Left hindlimb (tissue), 1 donor: ENCODE data around the gene SKAP1.
"Not testable (repeated sequence)": the region's sequence is repeated elsewhere in the genome, so short reads cannot be mapped to it uniquely, and the experiment has no call there.

Experiments
- DNase-seq: peaks from one replicate; pipeline ENCODE4 v3.0.0-alpha.2; 2018

SKAP1 gene

DNA sequence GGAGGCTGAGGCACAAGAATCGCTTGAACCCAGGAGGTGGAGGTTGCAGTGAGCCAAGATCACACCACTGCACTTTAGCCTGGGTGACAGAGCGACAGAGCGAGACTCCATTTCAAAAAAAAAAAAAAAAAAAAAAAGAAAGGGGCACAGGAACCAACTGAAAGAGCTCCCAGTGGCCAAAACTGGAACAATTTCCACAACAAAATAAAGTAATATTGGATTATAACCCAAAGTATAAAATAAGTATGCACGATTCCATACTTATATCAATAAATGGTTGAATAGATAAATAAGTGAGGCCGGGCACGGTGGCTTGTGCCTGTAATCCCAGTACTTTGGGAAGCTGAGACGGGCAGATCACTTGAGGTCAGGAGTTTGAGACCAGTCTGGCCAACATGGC lies 19.2 kb downstream of the SKAP1 start:
- not testable (repeated sequence) for DNase-seq

DNA sequence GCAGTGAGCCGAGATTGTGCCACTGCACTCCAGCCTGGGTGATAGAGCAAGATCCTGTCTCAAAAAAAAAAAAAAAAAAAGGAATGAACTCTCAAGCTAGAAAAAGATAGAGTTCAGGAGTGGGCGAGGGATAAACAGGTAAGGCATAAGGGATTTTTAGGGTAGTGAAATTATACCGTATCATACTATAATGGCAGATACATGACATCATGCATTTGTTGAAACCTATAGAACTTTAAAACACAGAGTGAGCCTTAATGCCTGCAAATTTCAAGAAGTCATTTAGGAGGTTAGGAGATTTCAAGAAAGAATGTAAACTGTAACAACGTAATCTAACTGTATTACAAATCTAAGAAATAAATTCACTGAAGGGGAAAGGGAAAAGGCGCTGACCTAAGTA lies 20.4 kb downstream of the SKAP1 start:
- no peak for DNase-seq

DNA sequence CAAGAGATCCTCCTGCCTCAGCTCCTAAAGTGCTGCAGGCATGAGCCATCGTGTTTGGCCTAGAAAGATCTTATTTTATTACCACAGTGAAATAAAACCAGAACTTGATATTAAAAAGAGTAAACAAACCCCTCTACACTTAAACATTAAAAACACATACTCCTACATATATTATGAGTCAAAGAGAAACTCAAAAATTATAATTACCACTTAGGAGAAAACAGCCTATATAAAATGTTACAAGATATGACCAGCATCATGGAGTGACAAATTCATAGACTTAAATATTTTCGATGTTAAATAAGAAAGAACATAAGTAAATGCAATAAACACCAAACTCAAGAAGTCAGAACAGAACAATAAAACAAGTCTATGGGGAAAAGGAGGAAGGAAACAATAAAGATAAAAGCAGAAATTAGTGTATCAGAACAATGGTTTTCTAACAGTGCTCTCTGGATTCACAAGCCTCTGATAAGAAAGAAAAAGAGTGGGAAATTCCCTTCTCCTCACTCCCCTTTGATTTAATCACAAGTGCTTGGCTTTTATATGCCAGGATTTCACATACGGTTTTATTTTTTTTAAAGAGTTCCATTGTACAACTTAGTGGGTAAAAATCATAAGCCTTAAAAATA lies 23.0 kb downstream of the SKAP1 start:
- no peak for DNase-seq

DNA sequence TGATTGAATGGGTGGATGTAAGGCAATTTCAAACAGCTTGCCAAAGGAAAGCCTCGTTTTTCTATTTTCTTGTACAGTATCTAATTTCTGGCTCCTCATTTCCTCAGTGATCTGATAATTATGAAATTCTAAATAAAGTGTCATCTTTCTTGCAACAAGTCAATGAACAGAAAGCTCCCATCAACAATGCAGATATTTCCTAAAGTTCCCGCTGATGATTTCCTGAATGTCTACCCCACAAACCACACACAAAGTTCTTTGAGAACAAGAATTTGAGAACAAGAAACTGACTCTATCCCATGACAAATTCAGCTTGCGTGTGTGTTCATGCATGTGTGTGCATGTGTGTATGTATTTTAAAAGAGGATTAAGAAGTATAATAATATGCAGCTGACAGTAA lies 35.2 kb downstream of the SKAP1 start:
- DNase-seq: no peak

DNA sequence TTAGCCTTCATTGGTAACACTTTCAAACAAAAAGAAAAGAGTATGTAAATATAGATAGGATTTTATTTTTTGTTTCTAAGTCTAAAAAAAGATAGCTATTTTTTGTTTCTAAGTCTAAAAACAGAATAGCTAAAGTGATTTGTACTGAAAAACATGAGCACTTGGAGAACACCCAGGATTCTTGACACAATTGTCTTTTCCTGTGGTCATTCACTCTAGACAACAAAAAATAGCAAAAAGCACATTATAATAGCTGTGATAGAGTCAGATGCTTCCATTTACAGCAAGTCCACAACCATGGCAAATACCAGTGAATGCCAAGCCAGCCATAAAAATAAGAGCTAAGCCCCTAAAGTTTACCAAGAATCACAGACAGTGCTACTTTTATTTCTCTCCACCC lies 36.7 kb downstream of the SKAP1 start:
- DNase-seq: no peak

DNA sequence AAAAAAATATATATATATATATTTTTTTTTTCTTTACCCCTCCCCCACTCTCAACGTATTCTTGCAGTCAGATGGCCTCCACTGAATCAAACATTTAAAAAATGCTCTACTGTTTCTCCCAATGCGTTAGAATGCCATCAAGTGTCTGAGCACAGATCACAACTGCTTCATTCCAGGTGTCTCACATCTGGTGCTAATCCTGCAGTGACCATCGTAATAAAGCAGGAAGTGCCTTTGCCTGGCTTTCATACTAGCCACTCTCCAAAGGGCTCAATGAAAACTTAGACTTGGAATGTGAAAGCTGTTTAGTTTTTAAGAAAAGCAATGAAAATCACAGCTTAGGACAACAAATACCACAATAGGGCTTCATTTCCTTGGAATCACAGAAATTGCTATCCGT lies 37.2 kb downstream of the SKAP1 start:
- no peak for DNase-seq

DNA sequence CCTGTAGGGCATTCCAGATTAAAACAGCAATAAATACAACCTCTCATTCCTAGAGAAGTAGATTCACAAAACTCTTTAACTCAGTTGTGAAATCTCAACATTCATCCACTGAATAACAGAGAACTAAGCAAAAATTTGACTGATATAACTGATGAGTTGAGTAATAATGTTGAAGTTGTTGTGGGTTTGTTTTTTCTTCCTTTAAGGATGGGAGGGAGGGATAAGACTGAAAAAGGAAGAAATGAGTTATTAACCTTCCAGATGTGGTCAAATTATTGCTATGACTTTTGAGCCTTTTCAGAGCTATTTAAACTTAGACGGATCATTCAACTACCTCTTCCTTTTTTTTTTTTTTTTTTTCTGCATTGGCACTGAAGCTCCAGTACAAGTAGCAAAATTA lies 38.6 kb downstream of the SKAP1 start:
- DNase-seq: no peak

DNA sequence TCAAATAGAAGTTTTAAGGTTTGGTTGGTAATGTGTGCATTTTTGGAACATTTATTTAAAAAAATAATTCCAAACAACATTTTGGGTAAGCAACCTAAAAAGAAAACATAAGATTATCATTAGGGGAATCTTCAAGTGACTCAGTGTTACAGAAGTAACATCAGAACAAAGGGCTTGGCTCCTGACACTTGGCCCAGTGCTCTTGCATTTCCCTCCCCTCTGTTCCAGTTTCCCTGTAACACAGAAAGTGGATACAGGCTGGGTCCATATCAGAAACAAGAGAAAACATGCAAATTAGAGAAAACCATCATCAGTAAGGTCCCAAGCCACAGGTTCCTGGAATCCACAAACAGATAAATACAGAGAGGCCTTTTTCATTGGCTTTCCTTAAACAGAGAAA lies 40.1 kb downstream of the SKAP1 start:
- no peak for DNase-seq

DNA sequence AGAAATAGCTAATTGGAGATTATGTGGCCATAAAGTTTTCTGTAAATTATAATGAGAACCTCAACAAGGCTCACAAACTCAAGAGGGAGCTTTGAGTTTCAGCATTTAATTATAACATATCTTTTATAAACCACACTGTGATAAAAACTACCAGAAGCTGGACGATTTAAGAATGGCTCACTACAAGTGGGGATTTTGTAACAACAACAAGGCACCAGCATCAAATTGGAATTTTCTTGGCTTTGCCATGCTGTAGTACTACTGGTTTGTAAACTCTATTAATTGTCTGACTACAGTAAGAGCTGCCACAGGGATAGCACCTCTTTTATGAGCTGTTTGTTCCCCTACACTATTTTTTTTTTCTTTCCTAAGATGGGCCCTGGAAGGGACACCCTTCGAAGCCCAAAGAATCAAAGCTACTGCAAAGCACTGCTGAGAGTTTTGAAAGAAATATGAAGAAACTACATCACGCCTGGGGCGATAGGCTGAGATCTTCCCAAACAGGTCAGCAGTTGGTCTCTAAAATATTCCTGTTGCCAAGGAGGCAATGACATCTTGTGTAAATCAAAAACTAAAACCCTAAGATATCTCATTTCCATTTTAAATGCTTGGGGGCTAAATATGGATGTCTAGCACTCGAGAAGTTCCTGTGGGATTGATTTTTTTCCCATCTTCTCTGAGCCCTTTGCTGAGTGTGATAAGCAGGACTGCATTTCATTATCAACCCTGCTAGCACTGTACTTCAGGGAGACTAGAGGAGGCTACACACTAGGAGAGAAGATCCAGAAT lies 40.9 kb downstream of the SKAP1 start:
- no peak for DNase-seq

DNA sequence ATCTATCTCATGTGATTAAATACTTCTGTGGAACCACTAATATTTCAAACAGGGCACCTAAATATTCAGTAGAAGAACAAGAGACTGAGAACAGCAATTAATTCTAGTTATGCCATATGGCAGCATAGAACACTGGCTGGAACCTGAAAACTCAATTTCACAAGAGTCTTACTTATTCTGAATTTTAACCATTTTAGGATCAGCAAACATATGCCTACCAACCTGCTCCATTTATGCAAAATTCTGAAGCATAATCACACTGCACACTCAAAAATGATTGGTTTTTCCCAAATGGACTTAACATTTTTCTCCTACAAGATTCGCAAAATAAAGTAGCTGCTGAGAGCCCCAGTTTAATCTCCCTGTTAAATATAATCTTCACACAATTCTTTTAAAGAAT lies 43.2 kb downstream of the SKAP1 start:
- no peak for DNase-seq

DNA sequence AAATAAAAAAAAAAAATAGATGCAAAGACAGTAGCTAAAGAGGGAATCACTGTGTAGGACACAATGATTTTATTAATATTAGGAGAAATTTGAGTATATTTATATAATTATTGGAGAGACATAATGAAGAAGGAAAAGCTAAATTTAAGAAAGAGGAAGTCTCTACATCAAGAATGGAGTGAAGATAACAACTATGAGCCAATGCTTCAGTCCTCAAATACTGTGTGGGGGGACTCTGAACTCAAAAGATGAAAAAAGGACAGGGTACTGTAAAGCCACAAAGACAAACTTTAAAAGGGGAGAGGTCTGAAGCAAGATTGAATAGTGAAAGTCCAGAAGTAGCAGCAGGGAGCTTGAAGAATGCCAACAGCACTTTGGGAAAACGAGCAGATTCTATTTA lies 44.7 kb downstream of the SKAP1 start:
- DNase-seq: no peak

DNA sequence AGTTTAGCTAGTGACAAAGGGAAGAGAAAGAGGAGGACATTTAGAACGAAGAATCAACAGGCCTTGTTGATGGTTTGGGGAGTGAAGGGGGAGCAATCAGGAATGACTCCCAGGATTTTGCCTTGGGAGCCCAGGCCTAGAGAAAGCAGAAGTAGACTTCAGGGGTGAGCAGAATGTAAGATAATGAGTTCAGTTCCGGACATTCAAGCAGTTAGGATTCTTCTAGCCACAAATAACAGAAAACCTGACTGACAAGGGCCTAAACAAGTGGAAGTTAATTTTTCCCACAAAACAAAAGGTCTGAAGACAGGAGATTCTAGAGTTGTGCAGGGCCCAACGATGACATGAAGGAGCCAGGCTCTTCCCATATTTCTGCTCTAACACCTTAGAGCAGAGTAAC lies 45.9 kb downstream of the SKAP1 start:
- DNase-seq: no peak

DNA sequence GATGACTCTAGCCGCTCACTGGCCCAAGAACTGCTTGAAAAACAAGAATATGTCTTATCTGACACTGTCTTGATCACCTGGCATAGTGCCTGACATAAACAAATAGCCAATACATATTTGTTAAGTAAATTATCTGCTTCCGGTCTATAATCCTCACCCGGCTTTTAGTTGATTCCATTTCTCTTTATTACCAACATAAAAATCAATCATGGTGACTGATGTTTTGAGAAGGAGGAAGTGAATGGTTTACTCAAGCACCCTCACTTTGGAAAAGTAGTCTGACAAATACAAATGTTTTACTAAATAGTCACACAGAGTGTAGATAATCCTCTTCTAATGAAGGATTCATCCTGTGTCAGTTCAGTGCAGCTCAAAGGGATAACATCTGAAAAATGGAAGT lies 47.0 kb downstream of the SKAP1 start:
- no peak for DNase-seq

DNA sequence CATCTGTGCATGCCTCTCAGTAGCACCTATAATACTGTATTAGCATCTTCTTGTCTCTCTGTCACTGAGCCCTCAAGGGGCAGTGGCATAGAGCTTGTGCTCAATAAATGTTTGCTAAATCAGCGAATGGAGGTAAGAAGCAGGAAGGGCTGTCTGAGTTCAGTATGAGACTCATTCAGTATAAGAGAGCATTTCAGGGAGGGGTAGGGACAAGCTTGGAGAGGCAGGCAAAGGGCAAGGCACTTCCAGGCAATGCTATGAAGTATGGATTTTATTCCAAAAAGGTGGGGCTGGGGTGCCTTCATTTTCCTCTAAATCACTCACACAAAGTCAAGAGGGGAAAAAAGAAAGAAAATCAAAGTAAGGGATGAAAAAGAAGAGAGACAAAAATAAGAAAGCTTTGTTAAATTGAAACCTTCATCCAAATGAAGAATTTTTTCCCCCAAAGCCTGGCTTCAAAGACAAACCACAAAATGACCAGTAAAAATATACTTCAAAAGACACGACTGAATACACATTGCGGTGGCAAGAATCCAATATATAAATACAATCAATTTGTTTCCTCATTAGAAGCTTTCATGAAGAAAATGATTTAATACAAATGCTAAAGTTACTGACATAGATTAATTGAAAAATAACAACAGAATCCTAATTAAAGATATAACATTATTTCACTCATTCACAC lies 51.2 kb downstream of the SKAP1 start:
- no peak for DNase-seq

DNA sequence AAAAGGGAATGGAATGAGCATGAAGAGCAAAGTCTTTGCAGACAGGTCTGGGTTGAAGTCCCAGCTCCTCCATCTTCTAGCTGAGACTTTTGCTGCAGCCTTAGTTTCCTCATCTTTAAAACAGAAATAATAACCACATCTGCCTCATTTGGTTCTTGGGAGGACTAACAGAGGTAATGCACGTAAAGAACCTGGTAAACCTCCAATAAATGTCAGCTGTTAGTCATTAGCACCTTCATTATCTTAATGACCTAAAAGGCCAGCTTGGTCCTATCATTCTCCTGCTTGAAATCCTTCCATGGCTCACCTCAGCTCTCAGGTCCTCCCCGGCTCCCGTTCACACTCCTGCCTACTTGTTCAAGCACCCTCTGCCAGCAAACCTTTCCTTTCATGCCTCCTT lies 51.8 kb downstream of the SKAP1 start:
- DNase-seq: no peak

DNA sequence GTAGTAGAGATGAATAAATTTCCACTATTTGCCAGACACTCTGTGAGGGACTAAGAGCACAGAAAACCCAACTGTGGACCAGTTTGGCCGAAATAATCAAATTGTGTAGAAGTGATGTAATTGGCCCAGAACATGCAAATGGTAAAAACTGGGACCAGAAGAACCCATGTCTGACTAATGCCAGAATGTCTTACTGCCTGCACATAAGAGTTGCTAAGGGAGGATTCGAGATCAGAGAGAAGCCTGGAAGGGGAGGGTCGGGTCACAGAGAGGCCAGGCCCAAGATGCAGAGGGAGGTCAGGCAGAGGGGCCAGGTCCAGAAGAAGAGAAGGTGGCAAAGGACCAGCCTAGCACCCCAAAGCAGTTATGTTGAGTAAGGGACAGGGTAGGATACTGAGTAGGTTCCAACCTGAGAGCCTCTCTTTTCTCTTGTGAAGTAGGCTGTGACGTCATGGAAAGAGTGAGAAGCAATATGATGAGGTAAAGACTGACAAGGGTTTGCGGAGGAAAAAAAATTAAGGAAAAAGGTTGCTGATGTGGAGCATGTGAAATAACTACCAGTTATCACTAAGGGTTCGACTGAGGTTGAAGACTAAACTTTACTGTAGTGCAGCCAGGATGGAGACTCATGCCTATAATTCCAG lies 53.2 kb downstream of the SKAP1 start:
- DNase-seq: no peak

DNA sequence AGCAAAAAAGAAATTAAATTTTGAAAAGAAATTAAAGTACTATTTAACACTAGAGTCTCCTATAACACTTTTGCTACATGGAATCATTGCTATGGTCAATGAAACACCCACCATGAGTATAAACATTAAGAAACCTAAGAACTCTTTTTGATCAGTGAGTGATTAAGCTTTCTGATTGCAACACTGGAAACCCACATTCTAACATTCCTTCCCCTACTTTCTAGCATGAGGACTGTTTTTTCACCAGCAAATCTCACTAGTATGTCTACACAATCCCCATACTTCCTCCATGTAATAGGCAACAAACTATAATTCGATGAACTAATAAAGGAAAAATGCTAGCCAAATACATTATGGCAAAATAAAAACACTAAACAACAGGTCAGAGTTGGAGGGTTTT lies 54.7 kb downstream of the SKAP1 start:
- DNase-seq: no peak

DNA sequence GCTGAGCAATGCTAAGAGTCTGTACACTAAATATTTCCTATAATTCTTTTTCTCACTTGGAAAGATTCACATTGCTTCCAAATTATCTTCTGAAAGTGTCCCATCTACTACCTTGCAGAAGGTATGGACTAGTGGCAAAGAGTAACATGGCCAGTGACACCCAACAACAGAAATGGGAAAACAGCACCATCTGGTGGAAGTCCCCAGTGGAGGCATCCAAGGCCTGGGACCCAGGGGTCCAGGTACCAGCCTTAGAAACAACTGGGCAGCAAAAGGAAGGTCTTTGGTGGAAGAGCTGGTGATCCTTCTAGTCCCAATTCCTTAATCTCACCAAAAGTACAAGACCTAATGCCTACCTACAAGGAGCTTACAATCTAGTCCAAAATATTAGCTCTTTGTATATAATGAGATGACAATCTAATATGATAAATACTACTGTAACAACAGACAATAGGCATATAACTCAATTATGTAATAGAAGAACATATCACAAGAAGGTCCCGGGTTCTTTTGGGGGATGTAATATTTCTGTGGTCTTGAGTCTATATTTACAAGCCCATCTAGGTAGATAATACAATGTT lies 55.3 kb downstream of the SKAP1 start:
- DNase-seq: no peak

DNA sequence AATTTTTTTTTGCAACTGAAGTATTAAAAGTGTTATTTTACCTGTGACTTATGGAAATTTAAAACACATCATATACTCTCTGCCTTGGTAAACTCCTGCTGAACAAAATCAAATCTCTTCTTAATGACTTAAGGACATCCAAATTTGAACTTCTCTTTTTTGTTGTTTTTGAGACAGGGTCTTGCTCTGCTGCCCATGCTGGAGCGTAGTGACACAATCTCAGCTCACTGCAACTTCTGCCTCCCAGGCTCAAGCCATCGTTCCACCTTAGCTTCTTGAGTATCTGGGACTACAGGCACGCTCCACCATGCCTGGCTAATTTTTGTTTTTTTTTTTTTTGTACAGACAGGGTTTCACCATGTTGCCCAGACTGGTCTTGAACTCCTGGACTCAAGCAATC lies 56.1 kb downstream of the SKAP1 start:
- DNase-seq: no peak

DNA sequence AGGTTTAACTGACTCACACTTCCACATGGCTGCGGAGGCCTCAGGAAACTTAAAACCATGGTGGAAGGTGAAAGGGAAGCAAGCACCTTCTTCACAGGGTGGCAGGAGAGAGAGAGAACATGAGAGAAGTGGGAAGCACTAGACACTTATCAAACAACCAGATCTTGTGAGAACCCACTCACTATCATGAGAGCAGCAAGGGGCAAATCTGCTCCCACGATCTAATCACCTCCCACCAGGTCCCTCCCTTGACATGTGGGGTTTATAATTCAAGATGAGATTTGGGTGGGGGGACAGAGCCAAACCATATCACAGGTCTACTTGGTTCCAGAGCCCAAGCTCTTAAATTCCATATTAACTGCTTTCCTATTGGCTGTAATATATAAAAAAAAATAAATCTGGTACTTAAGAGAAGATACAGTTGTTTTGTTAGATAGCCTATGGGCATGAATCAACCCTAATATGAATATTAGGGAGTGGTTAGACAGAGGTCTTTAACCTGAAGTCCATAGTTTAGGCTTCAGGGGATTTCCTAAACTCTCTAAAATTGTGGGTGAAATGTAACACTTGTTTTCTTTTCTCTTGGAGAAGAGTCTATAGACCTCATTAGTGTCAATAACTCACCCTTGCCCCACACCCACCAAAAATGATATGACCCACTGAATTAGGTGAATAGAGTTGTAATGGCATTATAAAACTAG lies 56.7 kb downstream of the SKAP1 start:
- no peak for DNase-seq

DNA sequence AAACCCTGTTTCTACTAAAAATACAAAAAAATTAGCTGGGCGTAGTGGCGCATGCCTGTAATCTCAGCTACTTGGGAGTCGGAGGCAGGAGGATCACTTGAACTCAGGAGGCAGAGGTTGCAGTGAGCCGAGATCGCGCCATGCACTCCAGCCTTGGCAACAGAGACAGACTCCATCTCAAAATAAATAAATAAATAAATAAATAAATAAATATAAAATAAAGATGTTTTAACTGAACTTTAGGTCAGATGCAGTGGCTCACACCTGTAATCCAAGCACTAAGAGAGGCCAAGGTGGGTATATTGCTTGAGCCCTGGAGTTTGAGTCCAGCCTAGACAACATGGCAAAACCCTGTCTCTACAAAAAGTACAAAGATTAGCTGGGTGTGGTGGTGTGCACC lies 61.0 kb downstream of the SKAP1 start:
- DNase-seq: not testable (repeated sequence)

DNA sequence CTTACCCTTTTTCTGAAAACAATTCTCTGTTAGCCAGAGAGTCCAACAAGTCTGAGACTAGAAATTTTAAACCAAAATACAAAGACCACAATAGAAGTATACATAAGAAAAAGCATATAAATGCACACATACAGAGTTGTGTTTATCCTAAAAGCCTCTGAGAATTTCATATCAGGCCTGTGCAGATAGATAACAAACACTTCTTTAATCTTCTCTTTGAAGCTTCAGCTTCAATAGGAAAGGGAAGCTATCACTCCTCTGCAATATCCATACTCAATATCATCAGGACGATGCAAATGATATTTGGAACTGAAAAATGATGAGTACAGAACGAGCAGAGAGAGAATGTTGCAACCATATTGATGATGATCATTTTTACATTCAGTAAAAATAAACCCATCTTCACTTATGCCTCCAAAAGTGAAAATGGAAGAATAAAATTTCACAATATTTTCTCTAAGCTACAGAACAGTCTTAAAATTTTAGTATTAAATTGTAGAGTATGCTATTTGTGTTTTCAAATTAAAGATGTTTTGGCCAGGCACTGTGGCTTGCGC lies 61.6 kb downstream of the SKAP1 start:
- no peak for DNase-seq
